Ishikawa (cell line): Measurements from ENCODE around the gene UQCRC2.

Experiments
- CEBPB ChIP-seq: IDR thresholded peaks from 2 replicates; pipeline ENCODE4 v1.6.1; 2012
- CREB1 ChIP-seq: IDR thresholded peaks from 2 replicates; pipeline ENCODE4 v1.6.1; 2012; ENCODE audit warnings: low read depth
- EGR1 ChIP-seq: IDR thresholded peaks from 2 replicates; pipeline ENCODE4 v1.6.1; 2012
- EP300 ChIP-seq: IDR thresholded peaks from 2 replicates; pipeline ENCODE4 v1.6.1; 2012; ENCODE audit warnings: borderline replicate concordance
- FOXM1 ChIP-seq: IDR thresholded peaks from 2 replicates; pipeline ENCODE4 v1.6.1; 2012; ENCODE audit warnings: low read depth, borderline replicate concordance
- NFIC ChIP-seq: IDR thresholded peaks from 2 replicates; pipeline ENCODE4 v1.6.1; 2012
- RAD21 ChIP-seq: IDR thresholded peaks from 2 replicates; pipeline ENCODE4 v1.6.1; 2012; ENCODE audit warnings: low read depth
- TAF1 ChIP-seq: IDR thresholded peaks from 2 replicates; pipeline ENCODE4 v1.6.1; 2012; ENCODE audit warnings: low read depth, mild to moderate bottlenecking
- TCF12 ChIP-seq: IDR thresholded peaks from 2 replicates; pipeline ENCODE4 v1.6.1; 2012; ENCODE audit warnings: low read depth
- TEAD4 ChIP-seq: IDR thresholded peaks from 2 replicates; pipeline ENCODE4 v1.6.1; 2012
- YY1 ChIP-seq: IDR thresholded peaks from 2 replicates; pipeline ENCODE4 v1.6.1; 2012; ENCODE audit warnings: low read depth
- ZBTB7A ChIP-seq: IDR thresholded peaks from 2 replicates; pipeline ENCODE4 v1.6.1; 2012; ENCODE audit warnings: low read depth
- TF ChIP-seq, protein P1 (sequence below): IDR thresholded peaks from 2 replicates; pipeline ENCODE4 v1.6.1; 2012; ENCODE audit warnings: low read depth, mild to moderate bottlenecking
- TF ChIP-seq, protein P2 (sequence below): IDR thresholded peaks from 2 replicates; pipeline ENCODE4 v1.6.1; 2012
- TF ChIP-seq, protein P3 (sequence below): IDR thresholded peaks from 2 replicates; pipeline ENCODE4 v1.6.1; 2012

UQCRC2 gene

DNA sequence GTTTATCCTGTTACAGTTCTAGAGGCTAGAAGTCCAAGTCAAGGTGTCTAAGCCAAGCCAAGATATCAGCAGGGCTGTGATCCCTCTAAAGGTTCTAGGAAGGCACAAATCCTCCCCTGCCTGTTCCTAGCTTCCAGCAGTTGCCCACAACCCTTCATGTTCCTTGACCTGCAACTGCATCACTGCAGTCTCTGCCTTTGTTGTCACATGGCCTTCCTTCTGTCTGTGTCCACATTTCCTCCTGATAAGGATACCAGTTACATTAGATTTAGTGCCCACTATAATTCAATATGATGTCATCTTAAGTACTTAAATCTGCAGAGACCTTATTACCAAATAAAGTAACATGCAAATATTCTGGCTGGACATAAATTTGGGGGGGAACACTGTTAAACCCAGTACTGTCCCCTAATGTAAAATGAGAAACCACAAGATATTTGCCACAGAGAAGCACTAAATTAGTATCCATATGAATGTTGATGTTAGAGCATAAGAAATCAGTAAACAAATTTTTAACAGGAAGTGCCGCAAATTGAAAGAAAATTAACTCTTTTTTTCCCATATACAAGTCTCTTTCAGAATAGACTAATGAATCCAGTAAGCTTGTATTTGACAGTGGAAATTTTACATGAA is 4.7 kb downstream of the UQCRC2 start:
- TF ChIP-seq ZBTB7A (no peak), YY1 (no peak), EP300 (no peak), NFIC (no peak), RAD21 (no peak), TEAD4 (no peak), TAF1 (no peak), TCF12 (no peak), EGR1 (no peak), FOXM1 (no peak), CEBPB (no peak), CREB1 (no peak)
- TF ChIP-seq, protein P1, sequence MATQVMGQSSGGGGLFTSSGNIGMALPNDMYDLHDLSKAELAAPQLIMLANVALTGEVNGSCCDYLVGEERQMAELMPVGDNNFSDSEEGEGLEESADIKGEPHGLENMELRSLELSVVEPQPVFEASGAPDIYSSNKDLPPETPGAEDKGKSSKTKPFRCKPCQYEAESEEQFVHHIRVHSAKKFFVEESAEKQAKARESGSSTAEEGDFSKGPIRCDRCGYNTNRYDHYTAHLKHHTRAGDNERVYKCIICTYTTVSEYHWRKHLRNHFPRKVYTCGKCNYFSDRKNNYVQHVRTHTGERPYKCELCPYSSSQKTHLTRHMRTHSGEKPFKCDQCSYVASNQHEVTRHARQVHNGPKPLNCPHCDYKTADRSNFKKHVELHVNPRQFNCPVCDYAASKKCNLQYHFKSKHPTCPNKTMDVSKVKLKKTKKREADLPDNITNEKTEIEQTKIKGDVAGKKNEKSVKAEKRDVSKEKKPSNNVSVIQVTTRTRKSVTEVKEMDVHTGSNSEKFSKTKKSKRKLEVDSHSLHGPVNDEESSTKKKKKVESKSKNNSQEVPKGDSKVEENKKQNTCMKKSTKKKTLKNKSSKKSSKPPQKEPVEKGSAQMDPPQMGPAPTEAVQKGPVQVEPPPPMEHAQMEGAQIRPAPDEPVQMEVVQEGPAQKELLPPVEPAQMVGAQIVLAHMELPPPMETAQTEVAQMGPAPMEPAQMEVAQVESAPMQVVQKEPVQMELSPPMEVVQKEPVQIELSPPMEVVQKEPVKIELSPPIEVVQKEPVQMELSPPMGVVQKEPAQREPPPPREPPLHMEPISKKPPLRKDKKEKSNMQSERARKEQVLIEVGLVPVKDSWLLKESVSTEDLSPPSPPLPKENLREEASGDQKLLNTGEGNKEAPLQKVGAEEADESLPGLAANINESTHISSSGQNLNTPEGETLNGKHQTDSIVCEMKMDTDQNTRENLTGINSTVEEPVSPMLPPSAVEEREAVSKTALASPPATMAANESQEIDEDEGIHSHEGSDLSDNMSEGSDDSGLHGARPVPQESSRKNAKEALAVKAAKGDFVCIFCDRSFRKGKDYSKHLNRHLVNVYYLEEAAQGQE = no peak
- TF ChIP-seq, protein P2, sequence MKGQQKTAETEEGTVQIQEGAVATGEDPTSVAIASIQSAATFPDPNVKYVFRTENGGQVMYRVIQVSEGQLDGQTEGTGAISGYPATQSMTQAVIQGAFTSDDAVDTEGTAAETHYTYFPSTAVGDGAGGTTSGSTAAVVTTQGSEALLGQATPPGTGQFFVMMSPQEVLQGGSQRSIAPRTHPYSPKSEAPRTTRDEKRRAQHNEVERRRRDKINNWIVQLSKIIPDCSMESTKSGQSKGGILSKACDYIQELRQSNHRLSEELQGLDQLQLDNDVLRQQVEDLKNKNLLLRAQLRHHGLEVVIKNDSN = no peak
- TF ChIP-seq, protein P3, sequence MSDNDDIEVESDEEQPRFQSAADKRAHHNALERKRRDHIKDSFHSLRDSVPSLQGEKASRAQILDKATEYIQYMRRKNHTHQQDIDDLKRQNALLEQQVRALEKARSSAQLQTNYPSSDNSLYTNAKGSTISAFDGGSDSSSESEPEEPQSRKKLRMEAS = no peak

DNA sequence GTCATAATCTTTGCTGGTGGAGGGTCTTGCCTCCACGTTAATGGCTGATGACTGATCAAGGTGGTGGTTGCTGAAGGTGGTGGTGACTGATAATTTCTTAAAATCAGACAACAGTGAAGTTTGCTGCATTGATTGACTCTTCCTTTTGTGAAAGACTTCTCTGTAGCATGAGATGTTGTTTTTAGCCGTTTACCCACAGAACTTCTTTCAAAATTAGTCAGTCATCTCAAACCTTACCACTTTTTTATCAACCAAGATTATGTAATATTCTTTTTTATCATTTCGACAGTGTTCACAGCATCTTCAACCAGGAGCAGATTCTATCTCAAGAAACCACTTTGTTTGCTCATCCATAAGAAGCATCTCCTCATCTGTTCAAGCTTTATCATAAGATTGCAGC is 5.9 kb downstream of the UQCRC2 start:
- no peak for TF ChIP-seq RAD21
- no peak for TF ChIP-seq TEAD4
- TF ChIP-seq EP300 = no peak
- TF ChIP-seq FOXM1 = no peak
- TF ChIP-seq TCF12 = no peak
- TF ChIP-seq CREB1 = no peak
- TF ChIP-seq ZBTB7A = no peak
- TF ChIP-seq, protein P2 = no peak
- no peak for TF ChIP-seq NFIC
- TF ChIP-seq YY1 = no peak
- TF ChIP-seq, protein P1 = no peak
- no peak for TF ChIP-seq TAF1
- TF ChIP-seq EGR1 = no peak
- no peak for TF ChIP-seq CEBPB
- TF ChIP-seq, protein P3 = no peak

DNA sequence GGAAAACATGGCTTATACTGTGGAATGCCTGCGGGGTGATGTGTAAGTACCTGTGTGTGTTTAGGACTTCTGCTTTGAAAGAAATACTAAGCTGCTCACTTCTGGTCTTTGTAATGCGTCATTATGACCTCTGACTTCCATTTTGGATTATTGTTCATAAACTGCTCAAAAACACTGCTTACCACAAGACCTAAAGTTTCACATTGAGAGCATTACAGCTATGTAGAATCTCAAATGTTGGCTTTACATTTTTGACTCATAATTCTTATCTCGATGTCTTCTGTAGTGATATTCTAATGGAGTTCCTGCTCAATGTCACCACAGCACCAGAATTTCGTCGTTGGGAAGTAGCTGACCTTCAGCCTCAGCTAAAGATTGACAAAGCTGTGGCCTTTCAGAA is 9.3 kb downstream of the UQCRC2 start:
- TF ChIP-seq EGR1 (no peak), TEAD4 (no peak), TCF12 (no peak), RAD21 (no peak), CEBPB (no peak), FOXM1 (no peak), ZBTB7A (no peak), CREB1 (no peak), NFIC (no peak)
- TF ChIP-seq, protein P3 = no peak
- TF ChIP-seq, protein P1 = no peak

DNA sequence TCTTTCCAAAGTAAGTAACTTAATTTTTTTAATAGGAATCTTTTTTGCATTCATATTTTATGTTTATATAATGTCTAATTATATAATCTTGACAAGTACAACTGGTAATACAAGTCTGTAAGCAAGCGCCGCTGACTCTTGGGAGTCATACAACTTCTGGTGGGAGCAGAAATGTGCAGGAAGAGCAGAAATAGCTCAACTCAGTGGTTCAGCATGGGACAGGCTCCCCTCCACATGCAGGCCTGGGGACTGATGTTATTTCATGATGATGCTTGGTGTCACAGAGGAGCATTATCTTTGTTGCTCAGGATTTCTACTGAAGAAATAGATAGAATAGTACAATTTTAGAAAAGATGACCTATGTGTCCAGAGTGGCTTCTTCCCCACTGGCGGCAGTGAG is 10.7 kb downstream of the UQCRC2 start:
- TF ChIP-seq YY1 (no peak), EP300 (no peak), FOXM1 (no peak), TCF12 (no peak), TEAD4 (no peak), ZBTB7A (no peak), TAF1 (no peak), CREB1 (no peak), NFIC (no peak), CEBPB (no peak), EGR1 (no peak), RAD21 (no peak)
- TF ChIP-seq, protein P2 = no peak
- TF ChIP-seq, protein P3 = no peak
- TF ChIP-seq, protein P1 = no peak
